Fibroblast of lung (primary cell): ENCODE data around the gene RNF212.

ENCODE experiments used
- EZH2 ChIP-seq: IDR thresholded peaks from 2 replicates; pipeline ENCODE4 v1.5.1; 2012; ENCODE audit warnings: low read length, control low read depth, mild to moderate bottlenecking; ENCODE audit errors: missing control alignments
- TF ChIP-seq, protein P1 (sequence below), 2 donors: IDR thresholded peaks in 1 of 2; conservative IDR thresholded peaks in 1 of 2; 1 replicate in 1 of 2; 2 replicates in 1 of 2; pipeline ENCODE4 v1.5.1; 2011 to 2012; ENCODE audit warnings: low read length in 2 of 2, control low read depth in 1 of 2, inconsistent platforms in 1 of 2, low read depth in 1 of 2, mild to moderate bottlenecking in 1 of 2

DNA sequence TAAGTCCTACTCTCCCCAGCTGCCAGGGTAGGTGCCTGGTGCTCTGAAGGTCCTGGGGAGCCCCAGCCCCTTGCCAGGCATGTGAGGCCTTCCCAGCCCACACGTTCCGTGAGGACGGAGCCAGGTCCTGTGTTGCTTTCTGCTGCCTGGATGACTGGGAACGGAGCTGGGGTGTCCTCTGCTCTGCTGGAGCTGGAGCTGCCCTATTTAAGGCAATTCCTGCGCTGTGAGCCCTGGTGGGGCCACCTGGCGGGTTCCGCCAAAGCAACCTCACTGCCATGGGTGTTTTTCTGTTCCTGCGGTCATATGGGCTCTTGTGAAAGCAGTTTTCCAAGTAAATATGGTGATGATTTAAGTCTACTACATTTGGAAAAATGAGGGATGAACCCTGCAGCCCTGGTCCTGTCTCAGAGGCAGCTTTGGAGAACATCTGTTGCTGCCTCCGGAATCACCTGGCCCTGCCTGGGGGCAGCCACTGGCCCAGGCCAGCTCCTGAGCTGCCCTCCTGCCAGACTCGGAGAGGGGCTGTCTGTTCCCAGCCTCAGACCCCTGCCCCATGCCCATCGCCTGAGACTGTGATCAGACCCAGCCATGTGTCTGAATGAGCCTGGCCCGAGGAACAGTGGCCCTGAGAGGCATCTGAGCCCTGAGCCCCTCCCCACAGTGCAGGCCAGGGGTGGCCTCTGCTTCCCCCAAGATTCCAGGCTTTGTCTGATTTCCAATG, 68.7 kb downstream of the RNF212 start:
- TF ChIP-seq, protein P1, sequence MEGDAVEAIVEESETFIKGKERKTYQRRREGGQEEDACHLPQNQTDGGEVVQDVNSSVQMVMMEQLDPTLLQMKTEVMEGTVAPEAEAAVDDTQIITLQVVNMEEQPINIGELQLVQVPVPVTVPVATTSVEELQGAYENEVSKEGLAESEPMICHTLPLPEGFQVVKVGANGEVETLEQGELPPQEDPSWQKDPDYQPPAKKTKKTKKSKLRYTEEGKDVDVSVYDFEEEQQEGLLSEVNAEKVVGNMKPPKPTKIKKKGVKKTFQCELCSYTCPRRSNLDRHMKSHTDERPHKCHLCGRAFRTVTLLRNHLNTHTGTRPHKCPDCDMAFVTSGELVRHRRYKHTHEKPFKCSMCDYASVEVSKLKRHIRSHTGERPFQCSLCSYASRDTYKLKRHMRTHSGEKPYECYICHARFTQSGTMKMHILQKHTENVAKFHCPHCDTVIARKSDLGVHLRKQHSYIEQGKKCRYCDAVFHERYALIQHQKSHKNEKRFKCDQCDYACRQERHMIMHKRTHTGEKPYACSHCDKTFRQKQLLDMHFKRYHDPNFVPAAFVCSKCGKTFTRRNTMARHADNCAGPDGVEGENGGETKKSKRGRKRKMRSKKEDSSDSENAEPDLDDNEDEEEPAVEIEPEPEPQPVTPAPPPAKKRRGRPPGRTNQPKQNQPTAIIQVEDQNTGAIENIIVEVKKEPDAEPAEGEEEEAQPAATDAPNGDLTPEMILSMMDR (conservative IDR thresholded peaks at IDR 0.05 in 1 of 2, IDR thresholded peaks at IDR 0.05 in 1 of 2; ENCODE audit: low read depth in 1 of 2, low read length in 2 of 2), result no peak
- TF ChIP-seq EZH2, result no peak
